HL-60/S4 (cell line): ENCODE data around the gene DNAH6.

Experiments
- in situ Hi-C: fragments of 300-500 bp; cut with MboI; formaldehyde crosslinking; loops from 2 replicates; pipeline ENCODE4 v1.14.3; 2022; ENCODE audit warnings: low sequenced_read_pairs

The DNAH6 gene

GRCh38 chr2:84686783-84687476, 170.6 kb downstream of the DNAH6 start:
- in situ Hi-C loops, result no loop called here

GRCh38 chr2:84687498-84688149, 171.3 kb downstream of the DNAH6 start:
- in situ Hi-C loops, result no loop called here

- in situ Hi-C loops, result no loop called here
Measured at GRCh38 chr2:84690225-84690624, 173.9 kb downstream of the DNAH6 start.

GRCh38 chr2:84694088-84694622, 177.9 kb downstream of the DNAH6 start:
- in situ Hi-C loops, result no loop called here

GRCh38 chr2:84697895-84698294, 181.6 kb downstream of the DNAH6 start:
- in situ Hi-C loops, result no loop called here

- in situ Hi-C loops, result no loop called here
Measured at GRCh38 chr2:84700006-84700405, 183.7 kb downstream of the DNAH6 start.

GRCh38 chr2:84701880-84702279, 185.6 kb downstream of the DNAH6 start:
- in situ Hi-C loops, result no loop called here

- in situ Hi-C loops, result no loop called here
Measured at GRCh38 chr2:84702941-84703340, 186.6 kb downstream of the DNAH6 start.

- in situ Hi-C loops, result no loop called here
Measured at GRCh38 chr2:84703831-84704230, 187.5 kb downstream of the DNAH6 start.

GRCh38 chr2:84704505-84705244, 188.4 kb downstream of the DNAH6 start:
- in situ Hi-C loops, result no loop called here

GRCh38 chr2:84705858-84706257, 189.6 kb downstream of the DNAH6 start:
- in situ Hi-C loops, result no loop called here

- in situ Hi-C loops, result no loop called here
Measured at GRCh38 chr2:84708442-84708841, 192.1 kb downstream of the DNAH6 start.

- in situ Hi-C loops, result no loop called here
Measured at GRCh38 chr2:84711651-84712050, 195.4 kb downstream of the DNAH6 start.

- in situ Hi-C loops, result no loop called here
Measured at GRCh38 chr2:84713441-84713840, 197.1 kb downstream of the DNAH6 start.

GRCh38 chr2:84716564-84716963, 200.3 kb downstream of the DNAH6 start:
- in situ Hi-C loops, result no loop called here

GRCh38 chr2:84717302-84717701, 201.0 kb downstream of the DNAH6 start:
- in situ Hi-C loops, result no loop called here

- in situ Hi-C loops, result no loop called here
Measured at GRCh38 chr2:84719434-84719833, 203.1 kb downstream of the DNAH6 start.

- in situ Hi-C loops, result no loop called here
Measured at GRCh38 chr2:84723831-84724230, 207.5 kb downstream of the DNAH6 start.

- in situ Hi-C loops, result no loop called here
Measured at GRCh38 chr2:84725717-84726116, 209.4 kb downstream of the DNAH6 start.

- in situ Hi-C loops, result no loop called here
Measured at GRCh38 chr2:84727315-84727714, 211.0 kb downstream of the DNAH6 start.

- in situ Hi-C loops, result no loop called here
Measured at GRCh38 chr2:84729224-84729623, 212.9 kb downstream of the DNAH6 start.

GRCh38 chr2:84731185-84731584, 214.9 kb downstream of the DNAH6 start:
- in situ Hi-C loops, result no loop called here
